Mesothelial cell of epicardium (in vitro differentiated cells): Measurements from ENCODE around the gene RRAGD. TPM values are rescaled to one million over a fixed set of nuclear protein-coding genes. Genes with fewer than 3 reads are reported as not detected.

Experiments
- DNase-seq, 2 experiments: peaks; one replicate each; pipeline ENCODE4 v3.0.0; 2021; ENCODE audit warnings: low spot score in 2 of 2; ENCODE audit not compliant: unreplicated experiment in 2 of 2
- H3K27ac Mint-ChIP-seq: 2 replicates; pipeline ENCODE4 v1.8.0; 2021; ENCODE audit warnings: mixed read lengths
- H3K27me3 Mint-ChIP-seq: 2 replicates; pipeline ENCODE4 v1.8.0; 2021; ENCODE audit warnings: low read depth, mixed read lengths
- H3K36me3 Mint-ChIP-seq: 2 replicates; pipeline ENCODE4 v1.8.0; 2021; ENCODE audit warnings: mixed read lengths
- H3K4me1 Mint-ChIP-seq: 2 replicates; pipeline ENCODE4 v1.8.0; 2021; ENCODE audit warnings: mixed read lengths
- H3K4me3 Mint-ChIP-seq: 2 replicates; pipeline ENCODE4 v1.8.0; 2021; ENCODE audit warnings: mild to moderate bottlenecking, moderate library complexity, mixed read lengths
- H3K9me3 Mint-ChIP-seq: 2 replicates; pipeline ENCODE4 v1.8.0; 2021; ENCODE audit warnings: mixed read lengths
- CTCF ChIP-seq: fragments of 200-600 bp; sonication (generic); IDR thresholded peaks from one replicate; pipeline ENCODE4 v1.5.0; 2021; ENCODE audit warnings: antibody characterized with exemption; ENCODE audit not compliant: unreplicated experiment
- total RNA-seq: library from RNA; stranded (reverse); gene quantifications from 3 replicates; pipeline ENCODE4 v1.2.1, GENCODE V29; 2021

The RRAGD gene
- total RNA-seq, 1 donor from 2014 or later: 6.9 TPM

- no peaks in the 10 kb centered on the region for H3K27me3 Mint-ChIP-seq
Measured at GRCh38 chr6:89323511-89323971, 88.5 kb downstream of the RRAGD start.

GRCh38 chr6:89321131-89321970 lies 90.7 kb downstream of the RRAGD start:
- Mint-ChIP-seq H3K27me3 (no peaks in the 10 kb centered on the region), H3K36me3 (peaks cover 42% of the 10 kb centered on the region), H3K4me1 (no peaks in the 10 kb centered on the region), H3K27ac (no peak overlapping the region), H3K9me3 (peaks cover 19% of the 10 kb centered on the region), H3K4me3 (no peak overlapping the region)
- DNase-seq: no peak
- TF ChIP-seq CTCF: no peak

More at GRCh38 chr6:89323511-89323971, 88.5 kb downstream of the RRAGD start:
- no peak for TF ChIP-seq CTCF
- no peaks in the 10 kb centered on the region for H3K4me1 Mint-ChIP-seq
- H3K9me3 Mint-ChIP-seq: peaks cover 19% of the 10 kb centered on the region
- no peak for DNase-seq
- no peak overlapping the region for H3K4me3 Mint-ChIP-seq
- H3K27ac Mint-ChIP-seq: no peak overlapping the region
- peaks cover 50% of the 10 kb centered on the region for H3K36me3 Mint-ChIP-seq

DNA sequence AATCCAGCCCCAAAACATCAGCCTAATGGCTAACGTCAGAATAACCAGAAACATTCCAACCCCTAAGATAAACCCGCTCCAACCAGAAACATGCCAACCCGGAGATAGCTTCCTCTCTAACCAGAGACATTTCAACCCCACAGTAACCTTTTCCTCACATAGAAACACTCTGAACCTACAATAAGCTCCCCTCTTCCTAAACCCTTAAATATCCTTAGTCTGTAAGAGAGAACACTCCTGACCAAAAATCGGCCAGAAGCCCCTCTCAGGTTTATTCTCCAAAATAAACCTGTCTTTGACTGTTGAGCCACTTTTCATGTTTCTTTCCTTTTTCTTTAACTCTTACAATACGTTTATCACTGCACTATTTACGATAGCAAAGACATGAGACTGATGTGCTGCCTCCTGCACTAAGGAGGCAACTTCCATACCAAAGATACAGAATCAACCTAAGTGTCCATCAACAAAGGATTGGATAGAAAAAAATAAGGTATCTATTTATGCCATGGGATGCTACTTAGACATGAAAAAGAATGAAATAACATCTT lies 92.0 kb downstream of the RRAGD start:
- no peak for TF ChIP-seq CTCF
- Mint-ChIP-seq H3K9me3 (peaks cover 19% of the 10 kb centered on the region), H3K27me3 (no peaks in the 10 kb centered on the region), H3K36me3 (peaks cover 42% of the 10 kb centered on the region), H3K27ac (no peak overlapping the region), H3K4me1 (no peaks in the 10 kb centered on the region), H3K4me3 (no peak overlapping the region)
- no peak for DNase-seq

DNA sequence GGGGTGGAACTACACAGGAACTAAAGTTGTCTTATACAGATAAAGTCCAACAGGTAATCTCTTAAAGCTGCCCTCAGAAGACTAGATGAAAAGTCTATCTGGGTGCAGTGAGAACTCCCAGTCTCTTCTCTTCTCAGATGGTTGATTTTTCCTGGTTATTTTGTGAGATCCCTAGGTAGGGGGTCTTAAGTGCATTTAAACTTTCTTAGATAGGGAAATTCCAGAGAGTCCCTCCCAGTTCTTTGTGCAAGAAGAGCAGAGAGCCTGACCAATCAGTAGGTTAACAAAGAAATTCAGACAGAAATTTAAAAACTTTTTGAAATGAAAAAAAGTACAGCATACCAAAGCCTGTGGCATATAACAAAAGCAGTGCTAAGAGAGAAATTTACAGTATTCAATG lies 95.0 kb downstream of the RRAGD start:
- Mint-ChIP-seq H3K27me3 (no peaks in the 10 kb centered on the region), H3K4me1 (peaks cover 13% of the 10 kb centered on the region), H3K36me3 (peaks cover 30% of the 10 kb centered on the region), H3K9me3 (peaks cover 19% of the 10 kb centered on the region), H3K4me3 (no peak overlapping the region), H3K27ac (no peak overlapping the region)
- DNase-seq: no peak
- no peak for TF ChIP-seq CTCF

GRCh38 chr6:89315249-89315885 lies 96.7 kb downstream of the RRAGD start, which contains the start of gene GABRR2:
GABRR2 (minus strand) TSS chr6:89315299; CDS start chr6:89315165, 134 bp downstream.
- Mint-ChIP-seq H3K9me3 (peaks cover 7% of the 10 kb centered on the region), H3K27ac (no peak within 1 kb of the TSS), H3K4me1 (peaks cover 23% of the 10 kb centered on the region), H3K4me3 (no peak within 1 kb of the TSS), H3K36me3 (peaks cover 18% of the 10 kb centered on the region), H3K27me3 (peaks cover under 1% of the 10 kb centered on the region)
- no peak for TF ChIP-seq CTCF
- no peak for DNase-seq
